Caco-2 (cell line): ENCODE results near the gene FXYD1. TPM values are rescaled to one million over a fixed set of nuclear protein-coding genes. Genes with fewer than 3 reads are reported as not detected.
"Not testable (repeated sequence)": the region's sequence is repeated elsewhere in the genome, so short reads cannot be mapped to it uniquely, and the experiment has no call there.

Source experiments
- BruUV-seq: library from RNA; stranded (reverse); fragments of 400-500 nt; replicated peaks from 2 replicates; lab custom pipeline; 2021; lab: Mats Ljungman, UMichigan
- CTCF ChIA-PET: fragments of 300-600 bp; sonication (Branson Sonifier 250); formaldehyde crosslinking; loops from one replicate; lab custom pipeline; 2022; ENCODE audit warnings: antibody characterized with exemption; lab: Charles Lee
- POLR2A ChIA-PET: fragments of 300-600 bp; sonication (Branson Sonifier 250); formaldehyde crosslinking; loops from one replicate; lab custom pipeline; 2022; ENCODE audit warnings: antibody characterized with exemption; lab: Charles Lee
- DNase-seq, 2 experiments: peaks; one replicate each; pipeline versions ENCODE4 v3.0.0 to v3.0.0-alpha.2; 2020 to 2022
- H3K27me3 ChIP-seq: replicated peaks from 2 replicates; pipeline ENCODE4 v1.6.0; 2011; ENCODE audit warnings: low read length; ENCODE audit not compliant: control insufficient read depth, insufficient read depth
- H3K36me3 ChIP-seq: 2 replicates; pipeline ENCODE4 v1.5.1; 2011; ENCODE audit warnings: low read length; ENCODE audit not compliant: control insufficient read depth, insufficient read depth
- H3K4me1 ChIP-seq: fragments of 250-450 bp; sonication (Bioruptor Pico); 2 replicates; pipeline ENCODE4 v1.5.1; 2020; ENCODE audit warnings: mild to moderate bottlenecking
- H3K4me3 ChIP-seq: 2 replicates; pipeline ENCODE4 v1.5.1; 2011; ENCODE audit warnings: low read depth, mild to moderate bottlenecking, control low read depth, low read length
- H3K9me3 ChIP-seq: fragments of 250-450 bp; sonication (Bioruptor Pico); 2 replicates; pipeline ENCODE4 v1.5.1; 2020; ENCODE audit warnings: mild to moderate bottlenecking, moderate library complexity
- H3K27ac Mint-ChIP-seq: one replicate; pipeline ENCODE4 v1.8.0; 2022; ENCODE audit warnings: mixed read lengths; ENCODE audit not compliant: unreplicated experiment
- H3K27me3 Mint-ChIP-seq: one replicate; pipeline ENCODE4 v1.8.0; 2022; ENCODE audit warnings: mixed read lengths; ENCODE audit not compliant: insufficient read depth, unreplicated experiment
- H3K36me3 Mint-ChIP-seq: one replicate; pipeline ENCODE4 v1.8.0; 2022; ENCODE audit warnings: mild to moderate bottlenecking, mixed read lengths; ENCODE audit not compliant: insufficient read depth, unreplicated experiment
- H3K4me1 Mint-ChIP-seq: one replicate; pipeline ENCODE4 v1.8.0; 2022; ENCODE audit warnings: low read depth, mixed read lengths; ENCODE audit not compliant: unreplicated experiment
- H3K4me3 Mint-ChIP-seq: one replicate; pipeline ENCODE4 v1.8.0; 2022; ENCODE audit warnings: mild to moderate bottlenecking, moderate library complexity, mixed read lengths; ENCODE audit not compliant: unreplicated experiment
- H3K9me3 Mint-ChIP-seq: one replicate; pipeline ENCODE4 v1.8.0; 2022; ENCODE audit warnings: mixed read lengths; ENCODE audit not compliant: unreplicated experiment
- intact Hi-C: fragments of 100-400 bp; cut with micrococcal nuclease; formaldehyde crosslinking; loops from one replicate; pipeline ENCODE4 v1.10.0; 2022; ENCODE audit not compliant: unreplicated experiment
- total RNA-seq: library from RNA; stranded (reverse); gene quantifications from 2 replicates; pipeline ENCODE4 v1.2.3, GENCODE V29; 2022
- TF ChIP-seq, protein P1 (sequence below), 2 experiments: fragments of 200-600 bp in 1 of 2; IDR thresholded peaks; 1 replicate in 1 of 2; 2 replicates in 1 of 2; pipeline versions ENCODE4 v1.5.1 to v1.8.0; 2011 to 2022; ENCODE audit warnings: antibody characterized with exemption in 1 of 2, control low read depth in 1 of 2, inconsistent platforms in 1 of 2, low read depth in 1 of 2, low read length in 1 of 2, mild to moderate bottlenecking in 1 of 2, moderate library complexity in 1 of 2; ENCODE audit not compliant: insufficient read depth in 1 of 2, severe bottlenecking in 1 of 2, unreplicated experiment in 1 of 2

The FXYD1 gene
- total RNA-seq, 1 experiment from 2014 or later = not detected

DNA sequence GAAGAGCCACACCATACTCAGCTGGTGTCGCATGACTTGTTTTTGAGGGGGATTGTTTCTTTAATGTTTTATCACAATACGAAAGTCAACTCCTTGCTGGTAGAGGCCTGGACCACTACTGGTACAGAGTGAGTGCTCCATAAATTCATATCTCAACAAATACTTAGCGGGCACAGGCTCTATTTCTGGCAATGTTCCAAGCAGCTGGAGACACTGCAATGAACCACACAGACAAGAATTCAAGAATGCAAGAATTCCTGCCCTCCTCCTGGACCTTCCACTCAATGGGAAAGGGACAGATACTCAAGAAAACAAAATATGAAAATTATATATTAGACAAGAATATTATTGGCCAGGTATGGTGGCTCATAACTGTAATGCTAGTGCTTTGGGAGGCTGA, 10.8 kb downstream of the FXYD1 start:
- no peaks in the 10 kb centered on the region for H3K27me3 ChIP-seq
- no TSS peak for BruUV-seq
- DNase-seq = no peak
- H3K4me3 Mint-ChIP-seq = no peak overlapping the region
- no peaks in the 10 kb centered on the region for H3K9me3 Mint-ChIP-seq
- peaks cover 7% of the 10 kb centered on the region; the same call in 1 of the 2 replicates for H3K4me1 ChIP-seq
- H3K4me1 Mint-ChIP-seq = peaks cover 7% of the 10 kb centered on the region
- TF ChIP-seq, protein P1, sequence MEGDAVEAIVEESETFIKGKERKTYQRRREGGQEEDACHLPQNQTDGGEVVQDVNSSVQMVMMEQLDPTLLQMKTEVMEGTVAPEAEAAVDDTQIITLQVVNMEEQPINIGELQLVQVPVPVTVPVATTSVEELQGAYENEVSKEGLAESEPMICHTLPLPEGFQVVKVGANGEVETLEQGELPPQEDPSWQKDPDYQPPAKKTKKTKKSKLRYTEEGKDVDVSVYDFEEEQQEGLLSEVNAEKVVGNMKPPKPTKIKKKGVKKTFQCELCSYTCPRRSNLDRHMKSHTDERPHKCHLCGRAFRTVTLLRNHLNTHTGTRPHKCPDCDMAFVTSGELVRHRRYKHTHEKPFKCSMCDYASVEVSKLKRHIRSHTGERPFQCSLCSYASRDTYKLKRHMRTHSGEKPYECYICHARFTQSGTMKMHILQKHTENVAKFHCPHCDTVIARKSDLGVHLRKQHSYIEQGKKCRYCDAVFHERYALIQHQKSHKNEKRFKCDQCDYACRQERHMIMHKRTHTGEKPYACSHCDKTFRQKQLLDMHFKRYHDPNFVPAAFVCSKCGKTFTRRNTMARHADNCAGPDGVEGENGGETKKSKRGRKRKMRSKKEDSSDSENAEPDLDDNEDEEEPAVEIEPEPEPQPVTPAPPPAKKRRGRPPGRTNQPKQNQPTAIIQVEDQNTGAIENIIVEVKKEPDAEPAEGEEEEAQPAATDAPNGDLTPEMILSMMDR (IDR thresholded peaks at IDR 0.05; ENCODE audit: insufficient read depth in 1 of 2, low read depth in 1 of 2, low read length in 1 of 2, severe bottlenecking in 1 of 2, unreplicated experiment in 1 of 2) = no peak
- CTCF ChIA-PET = no interaction called here
- no peaks in the 10 kb centered on the region for H3K9me3 ChIP-seq
- intact Hi-C loops = no loop called here
- no peaks in the 10 kb centered on the region for H3K36me3 ChIP-seq
- no peak overlapping the region for H3K4me3 ChIP-seq
- no peak overlapping the region for H3K27ac Mint-ChIP-seq
- no peaks in the 10 kb centered on the region for H3K36me3 Mint-ChIP-seq
- POLR2A ChIA-PET = no interaction called here
- H3K27me3 Mint-ChIP-seq = peaks cover 14% of the 10 kb centered on the region

GRCh38 chr19:35150445-35150844, 11.8 kb downstream of the FXYD1 start:
- no peak for DNase-seq
- intact Hi-C loops = no loop called here
- Histone ChIP-seq H3K36me3 (no peaks in the 10 kb centered on the region), H3K9me3 (no peaks in the 10 kb centered on the region), H3K27me3 (no peaks in the 10 kb centered on the region), H3K4me3 (no peak overlapping the region), H3K4me1 (peaks cover 10% of the 10 kb centered on the region; the same call in 1 of the 2 replicates)
- H3K27ac Mint-ChIP-seq = no peak overlapping the region
- ChIA-PET POLR2A (no interaction called here), CTCF (no interaction called here)
- peaks cover 13% of the 10 kb centered on the region for H3K4me1 Mint-ChIP-seq
- H3K4me3 Mint-ChIP-seq = no peak overlapping the region
- BruUV-seq = no TSS peak
- H3K9me3 Mint-ChIP-seq = no peaks in the 10 kb centered on the region
- H3K27me3 Mint-ChIP-seq = peaks cover 17% of the 10 kb centered on the region
- H3K36me3 Mint-ChIP-seq = peaks cover 7% of the 10 kb centered on the region
- TF ChIP-seq, protein P1 (IDR thresholded peaks at IDR 0.05; ENCODE audit: insufficient read depth in 1 of 2, low read depth in 1 of 2, low read length in 1 of 2, severe bottlenecking in 1 of 2, unreplicated experiment in 1 of 2) = no peak

DNA sequence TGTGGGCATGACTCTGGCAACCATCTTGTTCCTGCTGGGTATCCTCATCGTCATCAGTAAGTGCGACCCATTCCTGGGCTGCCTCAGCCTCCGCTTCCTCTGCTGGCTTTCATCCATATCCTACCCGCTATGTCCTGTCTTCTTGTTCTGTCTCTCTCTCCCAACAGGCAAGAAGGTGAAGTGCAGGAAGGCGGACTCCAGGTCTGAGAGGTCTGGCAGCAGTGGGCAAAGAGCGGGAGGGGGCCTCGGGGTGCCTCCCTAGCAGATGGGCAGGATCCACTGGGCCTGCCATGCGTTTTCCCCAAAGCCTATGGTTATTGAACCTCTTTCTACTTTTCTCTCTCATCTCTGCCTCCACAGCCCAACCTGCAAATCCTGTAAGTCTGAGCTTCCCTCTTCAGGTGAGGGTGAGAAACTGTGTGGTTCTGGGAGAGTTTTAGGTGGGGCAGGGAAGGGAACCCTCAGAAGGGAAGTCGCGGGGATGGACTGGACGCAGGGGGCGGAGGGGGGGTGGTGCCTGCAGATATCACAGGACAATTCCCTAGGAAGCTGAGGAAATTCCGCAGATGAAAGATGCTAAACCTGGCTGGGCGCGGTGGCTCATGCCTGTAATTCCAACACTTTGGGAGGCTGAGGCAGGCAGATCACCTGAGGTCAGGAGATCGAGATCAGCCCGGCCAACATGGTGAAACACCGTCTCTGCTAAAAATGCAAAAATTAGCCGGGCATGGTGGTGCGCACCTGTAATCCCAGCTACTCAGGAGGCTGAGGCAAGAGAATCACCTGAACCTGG, 12.8 kb downstream of the FXYD1 start:
- Histone ChIP-seq H3K4me3 (no peak overlapping the region), H3K4me1 (peaks cover 11% of the 10 kb centered on the region; the same call in 1 of the 2 replicates), H3K27me3 (no peaks in the 10 kb centered on the region), H3K36me3 (no peaks in the 10 kb centered on the region), H3K9me3 (no peaks in the 10 kb centered on the region)
- no peak overlapping the region for H3K4me3 Mint-ChIP-seq
- H3K27me3 Mint-ChIP-seq = peaks cover 20% of the 10 kb centered on the region
- no peak overlapping the region for H3K27ac Mint-ChIP-seq
- H3K9me3 Mint-ChIP-seq = no peaks in the 10 kb centered on the region
- peaks cover 7% of the 10 kb centered on the region for H3K36me3 Mint-ChIP-seq
- ChIA-PET POLR2A (no interaction called here), CTCF (no interaction called here)
- intact Hi-C loops = no loop called here
- no TSS peak for BruUV-seq
- no peak for DNase-seq
- TF ChIP-seq, protein P1 (IDR thresholded peaks at IDR 0.05; ENCODE audit: insufficient read depth in 1 of 2, low read depth in 1 of 2, low read length in 1 of 2, severe bottlenecking in 1 of 2, unreplicated experiment in 1 of 2) = no peak
- H3K4me1 Mint-ChIP-seq = peaks cover 13% of the 10 kb centered on the region

DNA sequence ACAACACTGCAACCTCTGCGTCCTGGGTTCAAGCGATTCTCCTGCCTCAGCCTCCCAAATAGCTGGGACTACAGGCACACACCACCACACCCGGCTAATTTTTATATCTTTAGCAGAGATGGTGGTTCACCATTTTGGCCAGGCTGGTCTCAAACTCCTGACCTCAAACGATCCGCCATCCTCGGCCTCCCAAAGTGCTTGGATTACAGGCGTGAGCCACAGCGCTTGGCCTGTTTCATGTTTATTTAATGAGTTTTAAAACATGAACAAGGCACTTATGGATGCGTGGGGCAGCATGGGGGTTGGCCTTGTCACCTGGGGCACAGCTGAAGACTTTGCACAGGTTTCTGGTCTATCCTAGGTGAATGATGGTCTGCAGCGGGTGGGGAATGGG, 14.5 kb downstream of the FXYD1 start:
- BruUV-seq, H3K36me3 Mint-ChIP-seq, H3K9me3 ChIP-seq, H3K4me3 ChIP-seq, H3K27me3 ChIP-seq, intact Hi-C loops, H3K27ac Mint-ChIP-seq, H3K36me3 ChIP-seq, H3K9me3 Mint-ChIP-seq, DNase-seq, POLR2A ChIA-PET: not testable (repeated sequence)
- Mint-ChIP-seq H3K4me1 (peaks cover 13% of the 10 kb centered on the region), H3K27me3 (peaks cover 21% of the 10 kb centered on the region), H3K4me3 (peak overlapping the region; percentile 49)
- CTCF ChIA-PET = interaction anchor here (0.6 to 1.8 kb wide), 4 partner anchors 9 to 127 kb away, joined by 3 to 10 read pairs (median 4); no protein-coding TSS in a partner anchor
- peaks cover 11% of the 10 kb centered on the region; the same call in 1 of the 2 replicates for H3K4me1 ChIP-seq
